ENCODE results near the gene SGPP1. TPM values are rescaled to one million over a fixed set of nuclear protein-coding genes. Genes with fewer than 3 reads are reported as not detected.

SGPP1 gene
- total and polyA plus RNA-seq, 2 of the 8 experiments (the other 6 are each of a cell fraction or from before 2014, with no cell fraction given): 5.7 to 8.1 TPM

DNA sequence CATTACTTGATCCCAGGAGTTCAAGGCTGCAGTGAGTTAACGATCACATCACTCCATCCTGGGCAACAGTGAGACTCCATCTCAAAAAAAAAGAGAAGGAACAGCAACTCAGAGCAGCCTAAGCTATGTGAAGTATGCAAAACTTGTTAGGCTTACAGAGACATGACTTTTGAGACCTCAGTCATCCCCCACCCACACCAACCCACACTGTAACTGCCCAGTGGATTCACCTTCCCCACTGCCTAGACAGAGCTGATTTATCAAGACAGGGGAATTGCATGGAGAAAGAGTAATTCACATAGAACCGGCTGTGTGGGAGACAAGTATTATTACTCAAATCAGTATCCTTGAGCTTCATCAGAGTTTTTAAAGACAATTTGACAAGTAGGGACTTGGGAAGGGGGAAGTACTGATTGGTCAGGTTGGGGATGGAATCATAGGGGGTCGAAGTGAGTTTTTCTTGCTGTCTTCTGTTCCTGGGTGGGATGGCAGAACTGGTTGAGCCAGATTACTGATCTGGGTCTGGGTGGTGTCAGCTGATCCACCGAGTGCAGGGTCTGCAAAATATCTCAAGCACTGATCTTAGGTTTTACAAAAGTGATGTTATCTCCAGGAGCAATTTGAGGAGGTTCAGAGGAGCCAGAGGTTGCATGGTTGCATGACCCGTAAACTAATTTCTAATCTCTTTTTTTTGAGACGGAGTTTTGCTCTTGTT lies 80.0 kb downstream of the SGPP1 start (continued):
- TF ChIP-seq, protein P1, sequence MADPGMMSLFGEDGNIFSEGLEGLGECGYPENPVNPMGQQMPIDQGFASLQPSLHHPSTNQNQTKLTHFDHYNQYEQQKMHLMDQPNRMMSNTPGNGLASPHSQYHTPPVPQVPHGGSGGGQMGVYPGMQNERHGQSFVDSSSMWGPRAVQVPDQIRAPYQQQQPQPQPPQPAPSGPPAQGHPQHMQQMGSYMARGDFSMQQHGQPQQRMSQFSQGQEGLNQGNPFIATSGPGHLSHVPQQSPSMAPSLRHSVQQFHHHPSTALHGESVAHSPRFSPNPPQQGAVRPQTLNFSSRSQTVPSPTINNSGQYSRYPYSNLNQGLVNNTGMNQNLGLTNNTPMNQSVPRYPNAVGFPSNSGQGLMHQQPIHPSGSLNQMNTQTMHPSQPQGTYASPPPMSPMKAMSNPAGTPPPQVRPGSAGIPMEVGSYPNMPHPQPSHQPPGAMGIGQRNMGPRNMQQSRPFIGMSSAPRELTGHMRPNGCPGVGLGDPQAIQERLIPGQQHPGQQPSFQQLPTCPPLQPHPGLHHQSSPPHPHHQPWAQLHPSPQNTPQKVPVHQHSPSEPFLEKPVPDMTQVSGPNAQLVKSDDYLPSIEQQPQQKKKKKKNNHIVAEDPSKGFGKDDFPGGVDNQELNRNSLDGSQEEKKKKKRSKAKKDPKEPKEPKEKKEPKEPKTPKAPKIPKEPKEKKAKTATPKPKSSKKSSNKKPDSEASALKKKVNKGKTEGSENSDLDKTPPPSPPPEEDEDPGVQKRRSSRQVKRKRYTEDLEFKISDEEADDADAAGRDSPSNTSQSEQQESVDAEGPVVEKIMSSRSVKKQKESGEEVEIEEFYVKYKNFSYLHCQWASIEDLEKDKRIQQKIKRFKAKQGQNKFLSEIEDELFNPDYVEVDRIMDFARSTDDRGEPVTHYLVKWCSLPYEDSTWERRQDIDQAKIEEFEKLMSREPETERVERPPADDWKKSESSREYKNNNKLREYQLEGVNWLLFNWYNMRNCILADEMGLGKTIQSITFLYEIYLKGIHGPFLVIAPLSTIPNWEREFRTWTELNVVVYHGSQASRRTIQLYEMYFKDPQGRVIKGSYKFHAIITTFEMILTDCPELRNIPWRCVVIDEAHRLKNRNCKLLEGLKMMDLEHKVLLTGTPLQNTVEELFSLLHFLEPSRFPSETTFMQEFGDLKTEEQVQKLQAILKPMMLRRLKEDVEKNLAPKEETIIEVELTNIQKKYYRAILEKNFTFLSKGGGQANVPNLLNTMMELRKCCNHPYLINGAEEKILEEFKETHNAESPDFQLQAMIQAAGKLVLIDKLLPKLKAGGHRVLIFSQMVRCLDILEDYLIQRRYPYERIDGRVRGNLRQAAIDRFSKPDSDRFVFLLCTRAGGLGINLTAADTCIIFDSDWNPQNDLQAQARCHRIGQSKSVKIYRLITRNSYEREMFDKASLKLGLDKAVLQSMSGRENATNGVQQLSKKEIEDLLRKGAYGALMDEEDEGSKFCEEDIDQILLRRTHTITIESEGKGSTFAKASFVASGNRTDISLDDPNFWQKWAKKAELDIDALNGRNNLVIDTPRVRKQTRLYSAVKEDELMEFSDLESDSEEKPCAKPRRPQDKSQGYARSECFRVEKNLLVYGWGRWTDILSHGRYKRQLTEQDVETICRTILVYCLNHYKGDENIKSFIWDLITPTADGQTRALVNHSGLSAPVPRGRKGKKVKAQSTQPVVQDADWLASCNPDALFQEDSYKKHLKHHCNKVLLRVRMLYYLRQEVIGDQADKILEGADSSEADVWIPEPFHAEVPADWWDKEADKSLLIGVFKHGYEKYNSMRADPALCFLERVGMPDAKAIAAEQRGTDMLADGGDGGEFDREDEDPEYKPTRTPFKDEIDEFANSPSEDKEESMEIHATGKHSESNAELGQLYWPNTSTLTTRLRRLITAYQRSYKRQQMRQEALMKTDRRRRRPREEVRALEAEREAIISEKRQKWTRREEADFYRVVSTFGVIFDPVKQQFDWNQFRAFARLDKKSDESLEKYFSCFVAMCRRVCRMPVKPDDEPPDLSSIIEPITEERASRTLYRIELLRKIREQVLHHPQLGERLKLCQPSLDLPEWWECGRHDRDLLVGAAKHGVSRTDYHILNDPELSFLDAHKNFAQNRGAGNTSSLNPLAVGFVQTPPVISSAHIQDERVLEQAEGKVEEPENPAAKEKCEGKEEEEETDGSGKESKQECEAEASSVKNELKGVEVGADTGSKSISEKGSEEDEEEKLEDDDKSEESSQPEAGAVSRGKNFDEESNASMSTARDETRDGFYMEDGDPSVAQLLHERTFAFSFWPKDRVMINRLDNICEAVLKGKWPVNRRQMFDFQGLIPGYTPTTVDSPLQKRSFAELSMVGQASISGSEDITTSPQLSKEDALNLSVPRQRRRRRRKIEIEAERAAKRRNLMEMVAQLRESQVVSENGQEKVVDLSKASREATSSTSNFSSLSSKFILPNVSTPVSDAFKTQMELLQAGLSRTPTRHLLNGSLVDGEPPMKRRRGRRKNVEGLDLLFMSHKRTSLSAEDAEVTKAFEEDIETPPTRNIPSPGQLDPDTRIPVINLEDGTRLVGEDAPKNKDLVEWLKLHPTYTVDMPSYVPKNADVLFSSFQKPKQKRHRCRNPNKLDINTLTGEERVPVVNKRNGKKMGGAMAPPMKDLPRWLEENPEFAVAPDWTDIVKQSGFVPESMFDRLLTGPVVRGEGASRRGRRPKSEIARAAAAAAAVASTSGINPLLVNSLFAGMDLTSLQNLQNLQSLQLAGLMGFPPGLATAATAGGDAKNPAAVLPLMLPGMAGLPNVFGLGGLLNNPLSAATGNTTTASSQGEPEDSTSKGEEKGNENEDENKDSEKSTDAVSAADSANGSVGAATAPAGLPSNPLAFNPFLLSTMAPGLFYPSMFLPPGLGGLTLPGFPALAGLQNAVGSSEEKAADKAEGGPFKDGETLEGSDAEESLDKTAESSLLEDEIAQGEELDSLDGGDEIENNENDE (IDR thresholded peaks at IDR 0.05; ENCODE audit: insufficient replicate concordance, low read length): no peak
- no peak for TF ChIP-seq PHF8 (conservative IDR thresholded peaks at IDR 0.05; ENCODE audit: low read depth, low read length)
- TF ChIP-seq KDM1A (IDR thresholded peaks at IDR 0.05; ENCODE audit: borderline replicate concordance, low read length): no peak
- TF ChIP-seq, protein P2, sequence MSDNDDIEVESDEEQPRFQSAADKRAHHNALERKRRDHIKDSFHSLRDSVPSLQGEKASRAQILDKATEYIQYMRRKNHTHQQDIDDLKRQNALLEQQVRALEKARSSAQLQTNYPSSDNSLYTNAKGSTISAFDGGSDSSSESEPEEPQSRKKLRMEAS (IDR thresholded peaks at IDR 0.05): no peak
- no peak for TF ChIP-seq CTCF (IDR thresholded peaks at IDR 0.05; ENCODE audit: control extremely low read depth in 1 of 3, insufficient read depth in 1 of 3, low read depth in 1 of 3, low read length in 3 of 3)
- no peak for TF ChIP-seq TCF12 (IDR thresholded peaks at IDR 0.05; ENCODE audit: low read depth, low read length)
- no peak for TF ChIP-seq TAF1 (IDR thresholded peaks at IDR 0.05; ENCODE audit: low read depth, low read length)
- TF ChIP-seq SP1 (IDR thresholded peaks at IDR 0.05; ENCODE audit: low read depth, low read length): no peak
